DND-41 (cell line): Measurements from ENCODE around the gene MAP7.

Experiments
- ATAC-seq: fragments of 200-7000 bp; cut with Tn5 transposase; 3 replicates; pipeline ENCODE4 v1.9.1; 2021; ENCODE audit warnings: low read depth; ENCODE audit not compliant: insufficient read depth
- DNase-seq: peaks from one replicate; pipeline ENCODE4 v3.0.0-alpha.2; 2020
- H2AFZ ChIP-seq: 2 replicates; pipeline ENCODE4 v1.6.0; 2012; ENCODE audit warnings: low read depth, low read length
- H3K27ac ChIP-seq: 2 replicates; pipeline ENCODE4 v1.5.1; 2012; ENCODE audit warnings: low read length, inconsistent platforms
- H3K27me3 ChIP-seq: fragments of 200-600 bp; sonication (generic); 2 replicates; pipeline ENCODE4 v1.6.0; 2012; ENCODE audit warnings: low read length, mild to moderate bottlenecking, inconsistent platforms; ENCODE audit not compliant: insufficient read depth, poor library complexity
- H3K36me3 ChIP-seq: 2 replicates; pipeline ENCODE4 v1.5.1; 2012; ENCODE audit warnings: low read length, inconsistent platforms; ENCODE audit not compliant: insufficient read depth
- H3K4me1 ChIP-seq: 2 replicates; pipeline ENCODE4 v1.5.1; 2012; ENCODE audit warnings: mild to moderate bottlenecking, low read length; ENCODE audit not compliant: insufficient read depth
- H3K4me2 ChIP-seq: 2 replicates; pipeline ENCODE4 v1.6.0; 2012; ENCODE audit warnings: mild to moderate bottlenecking, moderate library complexity, low read length, inconsistent platforms; ENCODE audit not compliant: insufficient read depth
- H3K4me3 ChIP-seq, 2 experiments: fragments of 200-600 bp in 1 of 2; shearing (Covaris generic) in 1 of 2; 2 replicates each; pipeline ENCODE4 v1.5.1; 2012 to 2016; ENCODE audit warnings: inconsistent platforms in 2 of 2, low read length in 2 of 2, mild to moderate bottlenecking in 2 of 2, low read depth in 1 of 2, moderate library complexity in 1 of 2
- H3K79me2 ChIP-seq: 2 replicates; pipeline ENCODE4 v1.6.0; 2012; ENCODE audit warnings: low read length, inconsistent platforms; ENCODE audit not compliant: insufficient read depth
- H3K9ac ChIP-seq: 2 replicates; pipeline ENCODE4 v1.6.0; 2012; ENCODE audit warnings: low read depth, mild to moderate bottlenecking, inconsistent platforms, low read length, moderate library complexity
- H3K9me3 ChIP-seq: 2 replicates; pipeline ENCODE4 v1.5.1; 2012; ENCODE audit warnings: low read length, moderate library complexity, mild to moderate bottlenecking, inconsistent platforms; ENCODE audit not compliant: insufficient read depth, severe bottlenecking
- H4K20me1 ChIP-seq: 2 replicates; pipeline ENCODE4 v1.6.0; 2012; ENCODE audit warnings: low read length; ENCODE audit not compliant: insufficient read depth
- CTCF ChIP-seq: IDR thresholded peaks from 2 replicates; pipeline ENCODE4 v1.5.1; 2012; ENCODE audit warnings: borderline replicate concordance, low read length, moderate library complexity, mild to moderate bottlenecking; ENCODE audit not compliant: poor library complexity, severe bottlenecking; ENCODE audit errors: extremely low read depth
- EZH2 ChIP-seq: IDR thresholded peaks from 3 replicates; pipeline ENCODE4 v1.6.1; 2012; ENCODE audit warnings: borderline replicate concordance, low read depth, mild to moderate bottlenecking, moderate library complexity, low read length, inconsistent platforms; ENCODE audit not compliant: severe bottlenecking

Gene MAP7

GRCh38 chr6:136337121-136337520, 213.1 kb downstream of the MAP7 start:
- H2AFZ ChIP-seq, result no peak overlapping the region

GRCh38 chr6:136335736-136336363, 214.4 kb downstream of the MAP7 start:
- Histone ChIP-seq H3K27me3 (peaks cover 7% of the 10 kb centered on the region), H3K9ac (no peak overlapping the region), H3K27ac (no peak overlapping the region), H3K9me3 (no peaks in the 10 kb centered on the region), H3K4me1 (no peaks in the 10 kb centered on the region), H3K36me3 (no peaks in the 10 kb centered on the region), H4K20me1 (no peaks in the 10 kb centered on the region), H2AFZ (no peak overlapping the region), H3K4me3 (no peak overlapping the region), H3K4me2 (no peak overlapping the region), H3K79me2 (no peaks in the 10 kb centered on the region)
- DNase-seq (no peak), ATAC-seq (no peak)
- no peak for TF ChIP-seq EZH2
- no peak for TF ChIP-seq CTCF

More at GRCh38 chr6:136337121-136337520, 213.1 kb downstream of the MAP7 start:
- no peak overlapping the region for H3K4me2 ChIP-seq
- H3K4me1 ChIP-seq, result no peaks in the 10 kb centered on the region
- TF ChIP-seq EZH2, result no peak
- TF ChIP-seq CTCF, result no peak
- DNase-seq (no peak), ATAC-seq (no peak)
- no peak overlapping the region for H3K27ac ChIP-seq
- H3K9me3 ChIP-seq, result no peaks in the 10 kb centered on the region
- no peak overlapping the region for H3K4me3 ChIP-seq
- peaks cover 11% of the 10 kb centered on the region for H3K27me3 ChIP-seq
- H3K9ac ChIP-seq, result no peak overlapping the region
- H4K20me1 ChIP-seq, result no peaks in the 10 kb centered on the region
- no peaks in the 10 kb centered on the region for H3K79me2 ChIP-seq
- no peaks in the 10 kb centered on the region for H3K36me3 ChIP-seq

DNA sequence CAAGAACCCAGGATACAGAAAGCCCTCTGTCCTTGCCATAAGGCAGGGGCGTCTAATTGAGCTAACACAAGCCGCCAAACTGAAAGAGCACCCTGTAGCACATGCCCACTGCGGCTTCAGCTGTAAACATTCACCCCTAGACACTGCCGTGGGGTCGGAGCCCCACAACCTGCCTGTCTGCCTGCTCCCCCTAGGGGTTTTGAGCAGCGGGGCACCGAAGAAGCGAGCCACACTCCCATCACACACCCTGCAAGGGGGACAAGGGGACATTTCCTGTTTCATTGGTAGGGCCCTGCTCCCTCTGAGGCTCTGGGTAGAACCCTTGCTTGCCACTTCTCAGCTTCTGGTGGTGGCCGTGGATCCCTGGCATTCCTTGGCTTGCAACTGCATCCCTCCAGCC, 215.4 kb downstream of the MAP7 start:
- Histone ChIP-seq H3K27me3 (peaks cover 7% of the 10 kb centered on the region), H3K27ac (no peak overlapping the region), H4K20me1 (no peaks in the 10 kb centered on the region), H3K4me2 (no peak overlapping the region), H3K36me3 (no peaks in the 10 kb centered on the region), H2AFZ (no peak overlapping the region), H3K9me3 (no peaks in the 10 kb centered on the region), H3K4me3 (no peak overlapping the region), H3K9ac (no peak overlapping the region), H3K79me2 (no peaks in the 10 kb centered on the region), H3K4me1 (no peaks in the 10 kb centered on the region)
- ATAC-seq (0 out of 3 replicates have a peak, but pooled peaks have one; percentile 45), DNase-seq (peak; percentile 21)
- TF ChIP-seq CTCF (peak; percentile 49), EZH2 (no peak)
